Middle frontal gyrus (tissue), 1 donor: ENCODE measurements around the gene TEF.
"Not testable (repeated sequence)": the region's sequence is repeated elsewhere in the genome, so short reads cannot be mapped to it uniquely, and the experiment has no call there.

Source experiments
- DNase-seq: peaks from one replicate; pipeline ENCODE4 v3.0.0-alpha.2; 2015; ENCODE audit warnings: low spot score; ENCODE audit errors: extremely low spot score

TEF gene

GRCh38 chr22:41380993-41381328 lies 781 bp upstream of the TEF start:
- DNase-seq: no peak

GRCh38 chr22:41382098-41382578 lies 396 bp downstream of the TEF start:
- DNase-seq: no peak

GRCh38 chr22:41382610-41383009 lies 868 bp downstream of the TEF start:
- no peak for DNase-seq

- no peak for DNase-seq
Observed at GRCh38 chr22:41383085-41383484, 1.3 kb downstream of the TEF start.

- DNase-seq: no peak
Observed at GRCh38 chr22:41384128-41384527, 2.4 kb downstream of the TEF start.

- no peak for DNase-seq
Observed at GRCh38 chr22:41387341-41387740, 5.6 kb downstream of the TEF start.

- no peak for DNase-seq
Observed at GRCh38 chr22:41394012-41394356, 12.2 kb downstream of the TEF start.

GRCh38 chr22:41395531-41396240 lies 13.9 kb downstream of the TEF start:
- DNase-seq: no peak

- no peak for DNase-seq
Observed at GRCh38 chr22:41397143-41397811, 15.5 kb downstream of the TEF start.

- DNase-seq: no peak
Observed at GRCh38 chr22:41398921-41399320, 17.2 kb downstream of the TEF start.

GRCh38 chr22:41401781-41402648 lies 20.3 kb downstream of the TEF start:
- peak; percentile 82 for DNase-seq

GRCh38 chr22:41402851-41403250 lies 21.1 kb downstream of the TEF start:
- DNase-seq: not testable (repeated sequence)

GRCh38 chr22:41403532-41404318 lies 22.0 kb downstream of the TEF start:
- peak; percentile 97 for DNase-seq

- DNase-seq: no peak
Observed at GRCh38 chr22:41405588-41405987, 23.8 kb downstream of the TEF start.

- no peak for DNase-seq
Observed at GRCh38 chr22:41406410-41406809, 24.7 kb downstream of the TEF start.

- no peak for DNase-seq
Observed at GRCh38 chr22:41407433-41407832, 25.7 kb downstream of the TEF start.

- no peak for DNase-seq
Observed at GRCh38 chr22:41408665-41409064, 26.9 kb downstream of the TEF start.

- DNase-seq: no peak
Observed at GRCh38 chr22:41410311-41410751, 28.6 kb downstream of the TEF start.

- DNase-seq: peak; percentile 37
Observed at GRCh38 chr22:41411021-41411851, 29.5 kb downstream of the TEF start.

GRCh38 chr22:41415554-41415953 lies 33.8 kb downstream of the TEF start:
- DNase-seq: no peak
